ENCODE data around the gene GPRC5A. TPM values are rescaled to one million over a fixed set of nuclear protein-coding genes. Genes with fewer than 3 reads are reported as not detected.
A peak's percentile ranks its signal among the peaks of the same experiment; 100 is the strongest.

The GPRC5A gene
- total and polyA plus RNA-seq, 8 donors = 0.58 to 112 (median 23.9) TPM

DNA sequence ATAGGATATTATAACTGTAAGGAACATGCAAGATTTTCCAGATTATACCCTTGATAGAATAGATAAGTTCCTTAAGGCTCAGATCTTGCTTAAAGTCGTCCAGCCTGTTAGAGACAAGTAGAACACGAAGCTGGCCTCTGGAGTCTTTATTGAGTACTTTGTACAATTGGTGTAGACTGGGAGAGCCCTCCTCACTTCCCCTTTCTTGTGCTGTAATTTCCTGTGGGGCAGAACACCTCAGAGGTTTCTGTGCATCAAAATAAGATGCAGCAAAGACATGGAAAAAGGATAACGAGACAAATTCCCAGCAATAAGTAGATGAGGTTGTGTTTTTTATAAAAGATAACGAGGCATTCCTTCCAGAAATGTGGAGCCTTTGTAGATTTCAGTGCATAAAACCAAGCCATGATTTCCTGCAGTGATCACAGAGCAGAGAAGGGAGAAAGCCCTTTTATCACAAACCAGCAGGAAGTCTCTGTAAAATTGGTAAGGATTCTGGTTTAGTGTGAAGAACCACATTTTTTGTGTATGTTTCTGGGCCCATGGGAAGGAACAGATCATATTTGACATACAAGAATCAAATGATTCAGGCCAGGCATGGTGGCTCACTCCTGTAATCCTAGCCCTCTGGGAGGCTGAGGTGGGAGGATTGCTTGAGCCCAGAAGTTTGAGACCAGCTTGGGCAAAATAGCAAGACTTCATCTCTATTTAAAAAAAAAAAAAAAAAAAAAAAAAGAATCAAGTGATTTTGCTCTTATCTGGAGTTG is 18.0 kb downstream of the GPRC5A start:
- intact Hi-C loops (cut with DNase I; ENCODE audit: low total_unique reads) = no loop called here
- no peaks in the 10 kb centered on the region for H3K27me3 ChIP-seq
- H3K4me1 ChIP-seq = peaks cover 0 to 25% (median 7%) of the 10 kb centered on the region in 4 donors
- DNase-seq = no peak
- H3K4me3 ChIP-seq = no peak overlapping the region
- H3K9me3 ChIP-seq = no peaks in the 10 kb centered on the region
- H3K36me3 ChIP-seq = peaks cover 0 to 69% (median 33%) of the 10 kb centered on the region in 4 donors
- WGBS, 5 donors = 61 to 68% (median 65%) methylated on average over 4 of the region's 4 CpGs
- peak overlapping the region in 1 of 5 donors; percentile 26 for H3K27ac ChIP-seq
- TF ChIP-seq, protein P1, sequence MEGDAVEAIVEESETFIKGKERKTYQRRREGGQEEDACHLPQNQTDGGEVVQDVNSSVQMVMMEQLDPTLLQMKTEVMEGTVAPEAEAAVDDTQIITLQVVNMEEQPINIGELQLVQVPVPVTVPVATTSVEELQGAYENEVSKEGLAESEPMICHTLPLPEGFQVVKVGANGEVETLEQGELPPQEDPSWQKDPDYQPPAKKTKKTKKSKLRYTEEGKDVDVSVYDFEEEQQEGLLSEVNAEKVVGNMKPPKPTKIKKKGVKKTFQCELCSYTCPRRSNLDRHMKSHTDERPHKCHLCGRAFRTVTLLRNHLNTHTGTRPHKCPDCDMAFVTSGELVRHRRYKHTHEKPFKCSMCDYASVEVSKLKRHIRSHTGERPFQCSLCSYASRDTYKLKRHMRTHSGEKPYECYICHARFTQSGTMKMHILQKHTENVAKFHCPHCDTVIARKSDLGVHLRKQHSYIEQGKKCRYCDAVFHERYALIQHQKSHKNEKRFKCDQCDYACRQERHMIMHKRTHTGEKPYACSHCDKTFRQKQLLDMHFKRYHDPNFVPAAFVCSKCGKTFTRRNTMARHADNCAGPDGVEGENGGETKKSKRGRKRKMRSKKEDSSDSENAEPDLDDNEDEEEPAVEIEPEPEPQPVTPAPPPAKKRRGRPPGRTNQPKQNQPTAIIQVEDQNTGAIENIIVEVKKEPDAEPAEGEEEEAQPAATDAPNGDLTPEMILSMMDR (IDR thresholded peaks at IDR 0.05) = no peak
- TF ChIP-seq POLR2A (IDR thresholded peaks at IDR 0.05) = no peak
- TF ChIP-seq EP300 (IDR thresholded peaks at IDR 0.05) = no peak
- TF ChIP-seq POLR2AphosphoS5 (IDR thresholded peaks at IDR 0.05) = no peak

DNA sequence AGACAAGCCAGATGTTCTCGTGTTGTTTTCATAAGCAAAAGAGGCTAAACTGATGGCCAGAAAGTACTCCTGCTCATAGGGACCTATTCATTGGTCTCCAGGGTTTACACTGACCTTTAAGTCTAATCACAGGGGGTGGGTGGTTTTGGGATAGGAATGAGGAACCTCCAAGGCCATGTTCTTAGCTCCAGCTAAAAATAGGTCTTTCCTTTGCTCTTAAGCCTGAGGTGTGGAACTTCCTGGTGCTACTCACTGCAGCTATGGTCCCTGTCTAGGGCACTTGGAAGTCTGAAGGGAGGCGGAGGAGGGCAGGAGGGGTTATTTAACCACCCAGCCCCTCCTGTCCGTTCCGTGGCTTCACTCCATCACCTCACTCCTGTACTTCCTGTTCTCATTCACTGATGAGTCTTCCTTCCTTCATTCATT is 18.6 kb downstream of the GPRC5A start:
- Histone ChIP-seq H3K4me1 (peaks cover 0 to 25% (median 7%) of the 10 kb centered on the region in 4 donors), H3K36me3 (peaks cover 0 to 75% (median 36%) of the 10 kb centered on the region in 4 donors), H3K4me3 (no peak overlapping the region), H3K9me3 (no peaks in the 10 kb centered on the region), H3K27me3 (no peaks in the 10 kb centered on the region), H3K27ac (peak overlapping the region in 1 of 5 donors; percentile 26)
- TF ChIP-seq EP300 (IDR thresholded peaks at IDR 0.05) (no peak), POLR2AphosphoS5 (IDR thresholded peaks at IDR 0.05) (no peak), POLR2A (IDR thresholded peaks at IDR 0.05) (no peak)
- TF ChIP-seq, protein P1 (IDR thresholded peaks at IDR 0.05) = no peak
- peak in 1 of 2 donors; percentile 50 for DNase-seq
- intact Hi-C loops (cut with DNase I; ENCODE audit: low total_unique reads) = loop anchor here (5.0 to 10.0 kb wide), 2 partner anchors 65 to 302 kb away; no protein-coding TSS in a partner anchor
- WGBS, 5 donors = 47 to 65% (median 51%) methylated on average over 4 of the region's 4 CpGs

DNA sequence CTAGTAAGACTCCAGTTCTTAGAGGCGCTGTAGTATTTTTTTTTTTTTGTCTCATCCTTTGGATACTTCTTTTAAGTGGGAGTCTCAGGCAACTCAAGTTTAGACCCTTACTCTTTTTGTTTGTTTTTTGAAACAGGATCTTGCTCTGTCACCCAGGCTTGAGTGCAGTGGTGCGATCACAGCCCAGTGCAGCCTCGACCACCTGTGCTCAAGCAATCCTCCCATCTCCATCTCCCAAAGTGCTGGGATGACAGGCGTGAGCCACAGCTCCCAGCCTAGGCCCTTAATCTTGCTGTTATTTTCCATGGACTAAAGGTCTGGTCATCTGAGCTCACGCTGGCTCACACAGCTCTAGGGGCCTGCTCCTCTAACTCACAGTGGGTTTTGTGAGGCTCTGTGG is 21.3 kb downstream of the GPRC5A start:
- H3K36me3 ChIP-seq = peaks cover 0 to 75% (median 38%) of the 10 kb centered on the region in 4 donors
- intact Hi-C loops (cut with DNase I; ENCODE audit: low total_unique reads) = loop anchor here (5.0 to 10.0 kb wide), 2 partner anchors 62 to 300 kb away; no protein-coding TSS in a partner anchor
- H3K4me3 ChIP-seq = no peak overlapping the region
- TF ChIP-seq, protein P1 (IDR thresholded peaks at IDR 0.05) = no peak
- no peak for TF ChIP-seq EP300 (IDR thresholded peaks at IDR 0.05)
- TF ChIP-seq POLR2AphosphoS5 (IDR thresholded peaks at IDR 0.05) = no peak
- TF ChIP-seq POLR2A (IDR thresholded peaks at IDR 0.05) = no peak
- peaks cover 0 to 39% (median 17%) of the 10 kb centered on the region in 4 donors for H3K4me1 ChIP-seq
- H3K9me3 ChIP-seq = no peaks in the 10 kb centered on the region
- H3K27ac ChIP-seq = no peak overlapping the region
- 85 to 94% (median 87%) methylated on average over 5 of the region's 5 CpGs for WGBS, 5 donors
- no peak for DNase-seq
- H3K27me3 ChIP-seq = no peaks in the 10 kb centered on the region

DNA sequence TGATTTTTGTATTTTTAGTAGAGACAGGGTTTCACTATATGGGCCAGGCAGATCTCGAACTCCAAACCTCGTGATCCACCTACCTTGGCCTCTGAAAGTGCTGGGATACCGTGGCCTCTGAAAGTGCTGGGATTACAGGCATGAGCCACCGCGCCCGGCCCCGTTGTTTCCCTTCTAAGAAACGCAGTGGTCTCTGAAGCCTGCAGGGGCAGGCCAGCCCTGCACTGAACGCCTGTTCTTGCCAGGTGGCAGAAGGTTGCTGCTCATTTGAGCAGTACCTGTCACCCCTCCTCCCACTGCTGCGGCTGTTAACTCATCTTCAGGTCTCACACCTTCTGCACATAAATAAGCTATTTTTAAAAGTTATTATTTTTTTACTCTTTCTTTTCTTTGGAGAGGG is 24.3 kb downstream of the GPRC5A start:
- TF ChIP-seq, protein P1 (IDR thresholded peaks at IDR 0.05) = no peak
- TF ChIP-seq POLR2AphosphoS5 (IDR thresholded peaks at IDR 0.05) (no peak), EP300 (IDR thresholded peaks at IDR 0.05) (no peak), POLR2A (IDR thresholded peaks at IDR 0.05) (no peak)
- H3K9me3 ChIP-seq = no peaks in the 10 kb centered on the region
- H3K4me1 ChIP-seq = peaks cover 0 to 15% (median 10%) of the 10 kb centered on the region in 4 donors
- no peaks in the 10 kb centered on the region for H3K27me3 ChIP-seq
- 80 to 89% (median 86%) methylated on average over 10 of the region's 10 CpGs for WGBS, 5 donors
- no peak for DNase-seq
- no peak overlapping the region for H3K4me3 ChIP-seq
- H3K27ac ChIP-seq = peak overlapping the region in 1 of 5 donors; percentile 28
- intact Hi-C loops (cut with DNase I; ENCODE audit: low total_unique reads) = loop anchor here (10.0 kb wide), 1 partner anchor 59 kb away; no protein-coding TSS in a partner anchor
- peaks cover 0 to 61% (median 25%) of the 10 kb centered on the region in 4 donors for H3K36me3 ChIP-seq
